Stimulated activated naive CD8-positive, alpha-beta T cell treated with anti-CD3 and anti-CD28 coated beads, Interleukin-15, amount 100 ng/mL, for 72 hours (primary cell): ENCODE data around the gene FAM83B.
"Not testable (repeated sequence)": the region's sequence is repeated elsewhere in the genome, so short reads cannot be mapped to it uniquely, and the experiment has no call there.

Source experiments
- ATAC-seq: fragments of 150-1000 bp; cut with Tn5 transposase; 2 replicates; pipeline ENCODE4 v1.10.0; 2021; ENCODE audit warnings: mild to moderate bottlenecking, moderate library complexity
- DNase-seq, 2 donors: peaks; one replicate each; pipeline ENCODE4 v3.0.0; 2021 to 2022
- H3K27ac Mint-ChIP-seq, 2 donors: one replicate each; pipeline ENCODE4 v1.8.0; 2022; ENCODE audit warnings: mild to moderate bottlenecking in 2 of 2, mixed read lengths in 2 of 2, moderate library complexity in 2 of 2
- H3K27me3 Mint-ChIP-seq: one replicate; pipeline ENCODE4 v1.8.0; 2022; ENCODE audit warnings: mixed read lengths
- H3K4me1 Mint-ChIP-seq: one replicate; pipeline ENCODE4 v1.8.0; 2022; ENCODE audit warnings: mild to moderate bottlenecking, mixed read lengths
- H3K4me3 Mint-ChIP-seq, 2 donors: one replicate each; pipeline ENCODE4 v1.8.0; 2022; ENCODE audit warnings: mild to moderate bottlenecking in 2 of 2, mixed read lengths in 2 of 2, moderate library complexity in 1 of 2
- H3K9me3 Mint-ChIP-seq, 2 donors: one replicate each; pipeline ENCODE4 v1.8.0; 2022; ENCODE audit warnings: mixed read lengths in 2 of 2

The FAM83B gene

GRCh38 chr6:54876871-54877270, 30.3 kb downstream of the FAM83B start:
- Mint-ChIP-seq H3K27ac (no peak overlapping the region), H3K4me3 (no peak overlapping the region), H3K9me3 (no peaks in the 10 kb centered on the region), H3K4me1 (no peaks in the 10 kb centered on the region), H3K27me3 (no peaks in the 10 kb centered on the region)
- ATAC-seq (no peak), DNase-seq (no peak)

GRCh38 chr6:54877713-54878317, 31.2 kb downstream of the FAM83B start:
- no peaks in the 10 kb centered on the region for H3K4me1 Mint-ChIP-seq
- no peak for DNase-seq

GRCh38 chr6:54878718-54879117, 32.1 kb downstream of the FAM83B start:
- Mint-ChIP-seq H3K27me3 (no peaks in the 10 kb centered on the region), H3K4me3 (no peak overlapping the region), H3K9me3 (no peaks in the 10 kb centered on the region), H3K27ac (no peak overlapping the region), H3K4me1 (no peaks in the 10 kb centered on the region)
- ATAC-seq (no peak), DNase-seq (no peak)

More at GRCh38 chr6:54877713-54878317, 31.2 kb downstream of the FAM83B start:
- Mint-ChIP-seq H3K9me3 (no peaks in the 10 kb centered on the region), H3K27me3 (no peaks in the 10 kb centered on the region), H3K4me3 (no peak overlapping the region), H3K27ac (no peak overlapping the region)
- ATAC-seq = no peak

- Mint-ChIP-seq H3K9me3 (no peaks in the 10 kb centered on the region), H3K27me3 (no peaks in the 10 kb centered on the region)
These were observed 32.8 kb downstream of the FAM83B start for GRCh38 chr6:54879188-54879985.

GRCh38 chr6:54881067-54881730, 34.6 kb downstream of the FAM83B start:
- ATAC-seq (no peak), DNase-seq (no peak)
- Mint-ChIP-seq H3K27ac (no peak overlapping the region), H3K9me3 (no peaks in the 10 kb centered on the region), H3K4me1 (no peaks in the 10 kb centered on the region), H3K4me3 (no peak overlapping the region), H3K27me3 (no peaks in the 10 kb centered on the region)

More at GRCh38 chr6:54879188-54879985, 32.8 kb downstream of the FAM83B start:
- H3K27ac Mint-ChIP-seq = no peak overlapping the region
- DNase-seq (no peak), ATAC-seq (no peak)
- no peaks in the 10 kb centered on the region for H3K4me1 Mint-ChIP-seq
- no peak overlapping the region for H3K4me3 Mint-ChIP-seq

GRCh38 chr6:54881891-54882290, 35.3 kb downstream of the FAM83B start:
- H3K27ac Mint-ChIP-seq, DNase-seq, H3K27me3 Mint-ChIP-seq, H3K9me3 Mint-ChIP-seq, ATAC-seq, H3K4me1 Mint-ChIP-seq, H3K4me3 Mint-ChIP-seq: not testable (repeated sequence)

DNA sequence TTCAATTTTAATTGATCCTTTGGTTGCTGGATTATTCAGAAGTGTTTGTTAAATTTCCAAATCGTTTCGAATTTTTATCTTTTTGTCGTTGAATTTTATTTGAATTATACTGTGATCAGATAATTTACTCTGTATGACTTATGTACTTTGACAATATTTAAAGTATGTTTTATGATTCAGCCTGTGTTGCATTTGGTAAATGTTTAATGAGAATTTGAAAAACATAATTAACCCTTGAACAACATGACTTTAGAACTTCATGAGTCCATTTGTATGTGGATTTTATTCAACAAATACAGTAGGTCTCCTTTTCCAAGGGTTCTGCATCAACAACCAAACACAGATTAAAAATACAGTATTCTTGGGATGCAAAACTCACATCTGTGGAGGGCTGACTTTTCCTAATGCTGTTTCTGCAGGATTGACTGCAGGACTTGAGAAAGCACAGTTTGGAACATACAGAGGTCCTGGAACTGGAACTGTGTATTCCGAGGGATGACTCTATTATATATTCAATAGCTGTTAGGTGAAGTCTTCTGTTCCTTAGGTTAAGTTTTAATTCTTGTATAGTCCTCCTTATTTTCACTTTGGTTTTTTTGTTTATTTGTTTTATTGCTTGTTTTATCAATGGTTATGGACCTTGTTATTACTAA, 40.5 kb downstream of the FAM83B start:
- Mint-ChIP-seq H3K27ac (no peak overlapping the region), H3K4me3 (no peak overlapping the region), H3K27me3 (no peaks in the 10 kb centered on the region), H3K4me1 (no peaks in the 10 kb centered on the region), H3K9me3 (peaks cover 6 to 8% of the 10 kb centered on the region in 2 donors)
- ATAC-seq (no peak), DNase-seq (no peak)

DNA sequence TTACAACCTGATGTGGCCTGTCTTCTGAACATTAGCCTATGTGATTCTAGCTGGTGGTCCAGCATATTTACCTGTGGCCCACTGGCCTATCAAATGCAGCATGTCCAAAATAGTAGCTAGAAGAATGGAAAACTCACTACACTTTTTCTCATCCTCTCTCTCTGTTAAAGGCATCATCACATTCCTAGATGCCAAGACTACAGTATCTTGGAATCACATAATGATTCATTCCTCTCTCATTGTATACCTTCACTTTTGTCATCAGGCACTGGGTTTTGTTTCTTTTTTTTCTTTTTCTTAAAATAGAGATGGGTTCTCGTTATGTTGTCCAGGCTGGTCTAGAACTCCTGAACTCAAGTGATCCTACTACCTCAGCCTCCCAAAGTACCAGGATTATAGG, 45.0 kb downstream of the FAM83B start:
- Mint-ChIP-seq H3K27me3 (no peaks in the 10 kb centered on the region), H3K4me1 (no peaks in the 10 kb centered on the region), H3K9me3 (peaks cover 6 to 8% of the 10 kb centered on the region in 2 donors), H3K27ac (no peak overlapping the region), H3K4me3 (no peak overlapping the region)
- no peak for DNase-seq
- ATAC-seq = no peak

- no peaks in the 10 kb centered on the region for H3K4me1 Mint-ChIP-seq
These were observed 46.3 kb downstream of the FAM83B start for GRCh38 chr6:54892831-54893230.

DNA sequence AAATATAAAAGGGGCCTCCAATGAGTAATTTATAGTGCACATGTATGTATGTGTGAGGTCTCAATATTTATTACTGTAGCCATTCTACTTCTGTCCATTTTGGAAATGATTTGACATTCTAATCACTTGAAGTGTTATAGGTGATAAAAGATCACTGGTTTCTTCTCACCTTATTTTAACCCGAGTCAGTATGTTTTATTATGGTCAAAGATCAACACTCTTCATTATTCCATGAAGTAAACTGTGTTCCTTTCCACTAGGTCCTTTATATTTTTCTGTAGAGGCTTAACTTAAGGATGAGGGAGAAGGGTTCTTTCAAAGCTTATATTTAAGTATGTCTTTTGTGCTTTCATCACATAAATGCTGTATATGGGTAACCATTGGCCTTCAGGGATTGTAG, 47.2 kb downstream of the FAM83B start:
- no peak overlapping the region for H3K4me3 Mint-ChIP-seq

More at GRCh38 chr6:54892831-54893230, 46.3 kb downstream of the FAM83B start:
- H3K9me3 Mint-ChIP-seq = peaks cover 6 to 8% of the 10 kb centered on the region in 2 donors
- H3K4me3 Mint-ChIP-seq = no peak overlapping the region
- no peak overlapping the region for H3K27ac Mint-ChIP-seq
- H3K27me3 Mint-ChIP-seq = no peaks in the 10 kb centered on the region
- ATAC-seq = no peak
- no peak for DNase-seq

DNA sequence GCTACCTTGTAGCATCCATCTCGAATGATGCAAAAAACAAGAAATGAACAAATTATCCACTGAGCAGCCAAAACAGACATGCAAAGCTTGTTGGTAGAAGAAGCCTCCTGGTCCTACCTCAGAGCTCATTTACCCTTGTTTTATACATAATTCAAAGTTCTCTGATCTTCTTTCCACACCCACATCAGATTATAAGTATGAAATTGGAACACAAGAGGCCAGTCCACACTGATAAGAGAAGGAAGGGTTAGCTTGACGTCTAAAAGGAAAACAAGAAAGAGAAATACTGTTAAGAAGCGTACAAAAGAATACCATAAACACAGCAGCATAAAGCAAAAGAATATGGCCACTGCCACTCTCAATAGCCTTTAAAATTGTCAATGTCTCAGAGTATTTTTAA, 49.7 kb downstream of the FAM83B start:
- Mint-ChIP-seq H3K27me3 (no peaks in the 10 kb centered on the region), H3K4me3 (no peak overlapping the region), H3K27ac (no peak overlapping the region), H3K4me1 (no peaks in the 10 kb centered on the region), H3K9me3 (peaks cover 0 to 2% of the 10 kb centered on the region in 2 donors)
- ATAC-seq (no peak), DNase-seq (no peak)

More for the DNA sequence above, 47.2 kb downstream of the FAM83B start:
- Mint-ChIP-seq H3K9me3 (peaks cover 3 to 6% of the 10 kb centered on the region in 2 donors), H3K27ac (no peak overlapping the region), H3K27me3 (no peaks in the 10 kb centered on the region), H3K4me1 (no peaks in the 10 kb centered on the region)
- no peak for ATAC-seq
- DNase-seq = no peak

DNA sequence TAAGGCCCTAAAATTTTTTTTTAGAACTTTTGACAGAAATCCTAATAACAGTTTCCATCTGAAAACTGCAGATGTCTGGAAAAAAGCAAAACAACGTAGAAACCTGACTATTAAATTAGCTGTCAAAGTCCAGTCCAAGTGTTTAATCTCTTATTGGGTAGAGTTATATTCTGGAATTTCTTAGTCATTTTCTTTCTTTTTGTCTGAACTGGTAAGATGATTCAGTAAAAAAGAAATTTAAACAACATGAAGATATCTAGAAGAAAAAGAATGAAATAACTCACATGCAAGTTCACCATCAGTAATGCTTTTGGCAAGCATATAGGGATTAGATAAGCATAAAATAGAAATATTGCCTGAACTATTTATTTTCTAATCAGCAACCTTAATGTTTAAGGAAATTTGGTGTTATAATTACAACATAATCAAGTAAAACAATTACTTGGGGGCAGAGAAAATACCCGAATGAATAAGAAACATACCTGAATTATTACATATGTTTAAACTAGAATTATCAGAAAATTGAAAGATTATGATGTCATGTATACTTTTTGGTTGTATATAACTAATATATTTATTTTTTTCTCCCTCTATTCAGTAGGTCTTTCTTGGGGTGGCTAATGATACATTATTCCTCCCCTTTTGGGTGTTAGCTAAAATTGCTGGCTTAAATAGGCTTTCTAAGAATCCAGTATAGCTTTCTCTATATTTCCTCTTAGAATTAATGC, 51.1 kb downstream of the FAM83B start:
- H3K27me3 Mint-ChIP-seq = no peaks in the 10 kb centered on the region
- H3K4me3 Mint-ChIP-seq = no peak overlapping the region
- no peaks in the 10 kb centered on the region for H3K4me1 Mint-ChIP-seq
- no peak for ATAC-seq
- DNase-seq = no peak
- no peak overlapping the region for H3K27ac Mint-ChIP-seq
- no peaks in the 10 kb centered on the region for H3K9me3 Mint-ChIP-seq

- ATAC-seq (no peak), DNase-seq (no peak)
- Mint-ChIP-seq H3K9me3 (no peaks in the 10 kb centered on the region), H3K27ac (no peak overlapping the region), H3K27me3 (no peaks in the 10 kb centered on the region), H3K4me1 (no peaks in the 10 kb centered on the region), H3K4me3 (no peak overlapping the region)
These were observed 52.2 kb downstream of the FAM83B start for GRCh38 chr6:54898767-54899166.

GRCh38 chr6:54899442-54899841, 52.9 kb downstream of the FAM83B start:
- Mint-ChIP-seq H3K4me1 (no peaks in the 10 kb centered on the region), H3K9me3 (peaks cover 0 to 2% of the 10 kb centered on the region in 2 donors), H3K27me3 (no peaks in the 10 kb centered on the region), H3K27ac (no peak overlapping the region), H3K4me3 (no peak overlapping the region)
- DNase-seq (no peak), ATAC-seq (no peak)

GRCh38 chr6:54899986-54900385, 53.4 kb downstream of the FAM83B start:
- no peak overlapping the region for H3K27ac Mint-ChIP-seq
- ATAC-seq (no peak), DNase-seq (no peak)
- no peaks in the 10 kb centered on the region for H3K27me3 Mint-ChIP-seq
- no peak overlapping the region for H3K4me3 Mint-ChIP-seq
- H3K4me1 Mint-ChIP-seq = no peaks in the 10 kb centered on the region
- H3K9me3 Mint-ChIP-seq = peaks cover 0 to 7% of the 10 kb centered on the region in 2 donors
